Stimulated activated effector memory CD8-positive, alpha-beta T cell treated with anti-CD3 and anti-CD28 coated beads, Interleukin-12 subunit alpha, Interleukin-12 subunit beta, amount 100 ng/mL, for 72 hours (primary cell): Measurements from ENCODE around the gene ZBTB22.
"Not testable (repeated sequence)": the region's sequence is repeated elsewhere in the genome, so short reads cannot be mapped to it uniquely, and the experiment has no call there.

Experiments used
- ATAC-seq: fragments of 150-1000 bp; cut with Tn5 transposase; 2 replicates; pipeline ENCODE4 v1.10.0; 2021
- DNase-seq, 2 donors: peaks; one replicate each; pipeline ENCODE4 v3.0.0; 2021 to 2022; ENCODE audit warnings: low spot score in 2 of 2
- H3K27ac Mint-ChIP-seq: one replicate; pipeline ENCODE4 v1.8.0; 2022; ENCODE audit warnings: mild to moderate bottlenecking, mixed read lengths
- H3K36me3 Mint-ChIP-seq: one replicate; pipeline ENCODE4 v1.8.0; 2022; ENCODE audit warnings: mild to moderate bottlenecking, mixed read lengths
- H3K4me1 Mint-ChIP-seq: one replicate; pipeline ENCODE4 v1.8.0; 2022; ENCODE audit warnings: mixed read lengths
- H3K4me3 Mint-ChIP-seq: one replicate; pipeline ENCODE4 v1.8.0; 2022; ENCODE audit warnings: mild to moderate bottlenecking, mixed read lengths
- H3K9me3 Mint-ChIP-seq: one replicate; pipeline ENCODE4 v1.8.0; 2022; ENCODE audit warnings: mixed read lengths

Gene ZBTB22

GRCh38 chr6:33317669-33318425 lies at the start of gene ZBTB22:
Gene ZBTB22, minus strand, starts transcription at chr6:33317744. Its CDS starts 828 bp downstream, at chr6:33316916.
- DNase-seq (peak; percentile 89 to 98), ATAC-seq (peak; percentile 77)
- Mint-ChIP-seq H3K36me3 (peaks cover 81% of the 10 kb centered on the region), H3K4me3 (peak within 1 kb of the TSS; percentile 100), H3K27ac (peak within 1 kb of the TSS; percentile 100), H3K4me1 (peaks cover 81% of the 10 kb centered on the region), H3K9me3 (no peaks in the 10 kb centered on the region)

- no peaks in the 10 kb centered on the region for H3K36me3 Mint-ChIP-seq
- no peak overlapping the region for H3K27ac Mint-ChIP-seq
- H3K9me3 Mint-ChIP-seq: no peaks in the 10 kb centered on the region
- no peak for DNase-seq
- H3K4me3 Mint-ChIP-seq: no peak overlapping the region
- no peak for ATAC-seq
- no peaks in the 10 kb centered on the region for H3K4me1 Mint-ChIP-seq
These were observed 49.6 kb upstream of the ZBTB22 start for GRCh38 chr6:33367009-33367714.

- H3K4me3 Mint-ChIP-seq, H3K9me3 Mint-ChIP-seq, DNase-seq, H3K4me1 Mint-ChIP-seq, H3K27ac Mint-ChIP-seq, H3K36me3 Mint-ChIP-seq: not testable (repeated sequence)
- peak; percentile 19 for ATAC-seq
These were observed 47.8 kb upstream of the ZBTB22 start for GRCh38 chr6:33365206-33365971.

- ATAC-seq: not testable (repeated sequence)
These were observed 47.1 kb upstream of the ZBTB22 start for GRCh38 chr6:33364475-33365205.

GRCh38 chr6:33363486-33363885 lies 45.9 kb upstream of the ZBTB22 start:
- not testable (repeated sequence) for H3K9me3 Mint-ChIP-seq, H3K4me1 Mint-ChIP-seq, ATAC-seq, H3K4me3 Mint-ChIP-seq, H3K36me3 Mint-ChIP-seq, DNase-seq, H3K27ac Mint-ChIP-seq

More at GRCh38 chr6:33364475-33365205, 47.1 kb upstream of the ZBTB22 start:
- H3K36me3 Mint-ChIP-seq, DNase-seq, H3K27ac Mint-ChIP-seq, H3K4me1 Mint-ChIP-seq, H3K4me3 Mint-ChIP-seq, H3K9me3 Mint-ChIP-seq: not testable (repeated sequence)

GRCh38 chr6:33359331-33359730 lies 41.8 kb upstream of the ZBTB22 start:
- ATAC-seq: no peak
- H3K4me3 Mint-ChIP-seq: no peak overlapping the region
- no peaks in the 10 kb centered on the region for H3K36me3 Mint-ChIP-seq
- no peaks in the 10 kb centered on the region for H3K4me1 Mint-ChIP-seq
- H3K9me3 Mint-ChIP-seq: no peaks in the 10 kb centered on the region
- H3K27ac Mint-ChIP-seq: no peak overlapping the region
- no peak for DNase-seq

GRCh38 chr6:33357160-33357871 lies 39.8 kb upstream of the ZBTB22 start:
- H3K4me3 Mint-ChIP-seq, DNase-seq, H3K4me1 Mint-ChIP-seq, H3K27ac Mint-ChIP-seq, ATAC-seq, H3K9me3 Mint-ChIP-seq, H3K36me3 Mint-ChIP-seq: not testable (repeated sequence)

GRCh38 chr6:33356295-33356694 lies 38.8 kb upstream of the ZBTB22 start:
- DNase-seq (no peak), ATAC-seq (no peak)
- H3K36me3 Mint-ChIP-seq: no peaks in the 10 kb centered on the region
- no peaks in the 10 kb centered on the region for H3K4me1 Mint-ChIP-seq
- H3K27ac Mint-ChIP-seq: no peak overlapping the region
- no peak overlapping the region for H3K4me3 Mint-ChIP-seq
- H3K9me3 Mint-ChIP-seq: no peaks in the 10 kb centered on the region

- not testable (repeated sequence) for DNase-seq, H3K4me3 Mint-ChIP-seq, H3K9me3 Mint-ChIP-seq, H3K4me1 Mint-ChIP-seq, H3K27ac Mint-ChIP-seq, ATAC-seq, H3K36me3 Mint-ChIP-seq
These were observed 38.3 kb upstream of the ZBTB22 start for GRCh38 chr6:33355860-33356259.

- Mint-ChIP-seq H3K9me3 (no peaks in the 10 kb centered on the region), H3K36me3 (no peaks in the 10 kb centered on the region), H3K27ac (peak overlapping the region; percentile 4), H3K4me3 (no peak overlapping the region), H3K4me1 (peaks cover 21% of the 10 kb centered on the region)
- DNase-seq: no peak
- no peak for ATAC-seq
These were observed 30.3 kb upstream of the ZBTB22 start for GRCh38 chr6:33347816-33348215.

GRCh38 chr6:33346972-33347371 lies 29.4 kb upstream of the ZBTB22 start:
- ATAC-seq, H3K9me3 Mint-ChIP-seq, DNase-seq, H3K36me3 Mint-ChIP-seq, H3K4me3 Mint-ChIP-seq, H3K27ac Mint-ChIP-seq: not testable (repeated sequence)
- H3K4me1 Mint-ChIP-seq: peaks cover 21% of the 10 kb centered on the region

- Mint-ChIP-seq H3K4me1 (peaks cover 21% of the 10 kb centered on the region), H3K27ac (peak overlapping the region; percentile 58), H3K4me3 (peak overlapping the region; percentile 64), H3K36me3 (no peaks in the 10 kb centered on the region), H3K9me3 (no peaks in the 10 kb centered on the region)
- ATAC-seq (peak; percentile 69), DNase-seq (peak; percentile 26 to 75)
These were observed 27.5 kb upstream of the ZBTB22 start for GRCh38 chr6:33344701-33345697.

GRCh38 chr6:33343953-33344611 lies 26.5 kb upstream of the ZBTB22 start:
- Mint-ChIP-seq H3K4me3 (peak overlapping the region; percentile 64), H3K27ac (peak overlapping the region; percentile 41), H3K4me1 (peaks cover 21% of the 10 kb centered on the region), H3K36me3 (no peaks in the 10 kb centered on the region), H3K9me3 (no peaks in the 10 kb centered on the region)
- DNase-seq: no peak
- peak; percentile 83 for ATAC-seq
